Fibroblast of skin of left quadriceps (primary cell): ENCODE results near the gene ZNF683.
A peak's percentile ranks its signal among the peaks of the same experiment; 100 is the strongest.
"Not testable (repeated sequence)": the region's sequence is repeated elsewhere in the genome, so short reads cannot be mapped to it uniquely, and the experiment has no call there.

Experiments
- DNase-seq, 2 experiments: peaks; one replicate each; pipeline ENCODE4 v3.0.0-alpha.2; 2013; ENCODE audit warnings: low read depth in 2 of 2

ZNF683 gene

DNA sequence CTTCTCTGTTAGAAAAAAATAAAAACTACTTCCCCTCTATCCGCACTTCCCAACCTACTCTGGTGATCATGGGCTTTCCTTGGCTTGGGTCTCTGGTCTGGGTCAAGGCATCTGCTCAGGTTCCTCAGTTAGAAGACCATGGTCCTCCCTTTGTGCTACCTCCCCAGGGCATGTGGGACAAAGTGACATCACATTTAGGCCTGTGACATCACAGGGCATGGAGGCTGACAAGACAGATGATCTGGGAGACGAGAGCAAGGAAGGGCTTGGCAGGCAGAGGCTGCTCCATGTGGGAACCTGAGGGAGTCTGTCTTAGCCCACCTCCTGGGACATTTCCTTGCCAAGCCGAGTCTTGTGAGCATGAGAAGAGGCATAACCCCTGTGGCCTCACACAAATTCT, at the start of gene ZNF683:
Gene ZNF683 (minus strand): TSS at position 140 of the 400 bp plus-strand sequence. CDS start 4,179 bp downstream, outside the sequence.
- DNase-seq = not testable (repeated sequence)

GRCh38 chr1:26419494-26419893, 46.9 kb upstream of the ZNF683 start:
- DNase-seq = no peak

- DNase-seq = no peak
These were observed 46.4 kb upstream of the ZNF683 start for GRCh38 chr1:26418865-26419349.

DNA sequence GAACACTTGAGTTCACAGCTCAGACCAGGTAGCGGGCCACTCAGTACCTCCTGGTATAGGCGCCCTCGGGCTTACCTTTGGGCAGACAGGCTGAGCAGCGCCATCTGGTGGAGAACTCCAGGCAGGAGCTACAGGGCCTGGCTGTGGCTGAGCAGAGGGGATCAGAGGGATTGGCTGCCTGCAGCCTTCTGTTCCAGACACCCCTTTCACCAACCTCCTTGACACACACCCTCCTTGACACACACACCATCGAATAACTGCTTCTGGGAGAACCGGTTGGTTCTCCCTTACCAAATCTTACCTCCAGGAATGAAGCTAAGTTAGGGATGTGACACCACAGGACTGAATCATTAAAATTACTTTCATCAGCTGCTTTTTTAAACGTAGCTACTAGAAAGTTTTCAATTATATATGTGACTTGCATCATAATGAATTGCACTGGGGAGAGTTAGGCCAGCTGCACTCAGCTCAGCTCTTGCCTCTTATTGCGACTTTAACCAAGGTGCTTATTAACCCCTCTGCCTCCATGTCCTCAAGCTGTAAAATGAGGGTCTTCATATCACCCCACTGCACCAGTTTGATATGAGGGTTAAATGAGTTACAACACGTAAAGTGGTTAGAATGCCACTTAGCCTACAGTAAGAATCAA, 44.7 kb upstream of the ZNF683 start:
- DNase-seq = peak; percentile 24

GRCh38 chr1:26413031-26413430, 40.5 kb upstream of the ZNF683 start:
- DNase-seq = no peak

GRCh38 chr1:26412180-26412840, 39.8 kb upstream of the ZNF683 start:
- no peak for DNase-seq

GRCh38 chr1:26411624-26412074, 39.1 kb upstream of the ZNF683 start:
- no peak for DNase-seq

GRCh38 chr1:26410706-26411623, 38.4 kb upstream of the ZNF683 start, which contains the start of gene LIN28A:
Gene LIN28A, plus strand, starts transcription at chr1:26410817. Its CDS starts 75 bp downstream, at chr1:26410892.
- DNase-seq = no peak

DNA sequence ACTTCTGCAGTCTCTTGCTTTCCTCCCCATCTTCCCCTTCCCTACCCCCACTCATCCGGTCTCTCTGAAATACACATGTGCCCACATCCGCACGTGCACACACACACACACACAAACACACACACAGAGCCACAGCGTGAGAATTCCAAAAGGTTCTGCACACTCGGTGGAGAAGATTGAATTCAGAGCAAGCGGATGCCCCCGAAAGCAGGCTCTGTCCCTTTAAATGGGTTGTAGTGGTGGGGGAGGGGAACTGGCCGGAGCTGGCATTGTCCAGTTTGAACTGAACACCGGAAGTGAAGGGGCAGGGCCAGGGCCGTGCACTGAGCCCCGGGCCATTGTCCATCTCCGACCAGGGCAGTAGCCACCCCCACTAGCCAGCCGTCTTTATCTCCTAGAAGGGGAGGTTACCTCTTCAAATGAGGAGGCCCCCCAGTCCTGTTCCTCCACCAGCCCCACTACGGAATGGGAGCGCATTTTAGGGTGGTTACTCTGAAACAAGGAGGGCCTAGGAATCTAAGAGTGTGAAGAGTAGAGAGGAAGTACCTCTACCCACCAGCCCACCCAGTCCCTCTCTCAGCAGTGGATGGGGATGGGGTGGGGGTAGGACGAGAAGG, 36.7 kb upstream of the ZNF683 start:
- DNase-seq = no peak

- peak; percentile 39 to 49 for DNase-seq
These were observed 36.1 kb upstream of the ZNF683 start for GRCh38 chr1:26408604-26409003.

DNA sequence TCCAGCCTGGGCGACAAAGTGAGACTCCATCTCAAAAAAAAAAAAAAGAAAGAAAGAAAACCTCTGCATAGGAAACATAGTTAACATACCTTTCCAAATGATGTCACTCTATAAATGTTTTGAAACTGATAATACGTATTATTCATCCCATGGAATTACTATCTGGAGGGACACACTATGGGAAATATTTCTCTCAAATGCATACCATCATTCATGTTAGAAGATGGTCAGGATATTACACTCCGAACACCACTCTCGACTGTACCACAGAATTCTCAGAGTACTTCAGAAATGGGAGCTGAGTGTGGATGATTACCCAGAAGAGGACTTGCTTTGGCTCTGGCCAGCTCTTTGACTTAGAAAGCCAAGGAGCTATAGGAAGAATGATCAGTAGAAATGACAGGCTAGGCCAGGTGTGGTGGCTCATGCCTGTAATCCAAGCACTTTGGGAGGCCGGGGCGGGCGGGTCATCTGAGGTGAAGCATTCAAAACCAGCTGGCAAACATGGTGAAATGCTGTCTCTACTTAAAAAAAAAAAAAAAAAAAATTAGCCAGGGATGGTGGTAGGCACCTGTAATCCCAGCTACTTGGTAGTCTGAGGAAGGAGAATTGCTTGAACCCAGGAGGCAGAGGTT, 32.8 kb upstream of the ZNF683 start:
- DNase-seq = peak in 1 of 2 experiments; percentile 23

DNA sequence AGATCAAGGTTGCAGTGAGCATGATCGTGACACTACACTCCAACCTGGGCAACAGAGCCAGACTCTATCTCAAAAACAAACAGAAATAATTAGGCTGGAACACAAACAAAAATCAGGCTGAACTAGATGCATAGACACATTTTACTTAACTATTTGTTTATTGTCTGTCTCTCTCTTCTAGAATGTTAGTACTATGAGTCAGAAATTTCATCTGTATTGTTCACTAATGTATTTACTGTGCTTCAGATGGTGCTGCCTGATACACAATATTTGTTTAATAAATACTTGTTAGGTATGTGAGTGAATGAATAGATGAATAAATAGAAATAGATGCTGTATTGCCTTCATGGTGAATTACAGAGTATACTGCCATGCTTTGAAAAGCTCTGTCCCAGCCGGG, 32.1 kb upstream of the ZNF683 start:
- DNase-seq = no peak

GRCh38 chr1:26403656-26404055, 31.1 kb upstream of the ZNF683 start:
- no peak for DNase-seq

- DNase-seq = no peak
These were observed 29.3 kb upstream of the ZNF683 start for GRCh38 chr1:26401891-26402290.

GRCh38 chr1:26399034-26399433, 26.5 kb upstream of the ZNF683 start:
- DNase-seq = no peak

DNA sequence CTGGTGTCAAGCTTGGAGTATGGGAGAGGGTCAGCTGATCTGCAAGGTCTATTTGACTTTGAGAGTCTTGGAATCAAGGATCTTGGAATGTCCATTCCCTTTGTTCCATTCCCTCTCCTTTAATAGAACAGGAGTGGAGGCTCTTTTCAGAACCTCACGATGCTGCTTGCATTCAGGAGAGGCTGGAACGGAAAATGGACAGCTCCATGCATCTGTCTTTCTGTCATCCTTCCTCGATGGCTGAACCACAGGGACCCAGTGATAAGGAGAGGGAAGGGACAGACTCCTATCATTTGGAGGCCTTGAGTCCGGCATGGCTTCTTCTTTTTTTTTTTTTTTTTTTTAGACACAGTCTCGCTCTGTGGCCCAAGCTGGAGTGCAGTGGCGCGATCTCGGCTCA, 23.2 kb upstream of the ZNF683 start:
- no peak for DNase-seq

- DNase-seq = no peak
These were observed 18.9 kb upstream of the ZNF683 start for GRCh38 chr1:26391450-26391849.

GRCh38 chr1:26389604-26390247, 17.2 kb upstream of the ZNF683 start:
- no peak for DNase-seq

- no peak for DNase-seq
These were observed 16.4 kb upstream of the ZNF683 start for GRCh38 chr1:26388791-26389445.

DNA sequence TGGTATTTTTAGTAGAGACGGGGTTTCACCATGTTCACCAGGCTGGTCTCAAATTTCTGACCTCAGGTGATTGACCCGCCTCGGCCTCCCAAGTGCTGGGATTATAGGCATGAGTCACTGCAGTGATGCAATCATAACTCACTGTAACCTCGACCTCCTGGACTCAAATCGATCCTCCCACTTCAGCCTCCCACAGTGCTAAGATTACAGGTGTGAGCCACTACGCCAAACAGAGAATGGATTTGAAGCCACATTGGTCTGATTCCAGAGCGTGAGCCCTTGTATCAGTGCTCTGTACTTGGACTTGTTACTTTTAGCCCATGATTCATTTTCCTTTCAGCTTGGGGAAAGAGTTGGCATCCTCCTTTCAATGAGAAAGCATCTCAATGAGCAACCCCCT, 14.9 kb upstream of the ZNF683 start:
- no peak for DNase-seq
